Astrocyte (in vitro differentiated cells and primary cell): ENCODE measurements around the gene CAMK1D.

Source experiments
- CTCF ChIP-seq: IDR thresholded peaks from 2 replicates; pipeline ENCODE4 v1.5.1; 2011; ENCODE audit warnings: low read depth, mild to moderate bottlenecking, inconsistent platforms, low read length, moderate library complexity; ENCODE audit not compliant: insufficient read depth
- EZH2 ChIP-seq: IDR thresholded peaks from 2 replicates; pipeline ENCODE4 v1.6.1; 2012; ENCODE audit warnings: mild to moderate bottlenecking, low read length, inconsistent platforms; ENCODE audit not compliant: insufficient read depth

- TF ChIP-seq CTCF (no peak), EZH2 (no peak)
Observed at GRCh38 chr10:12716042-12716441, 366.7 kb downstream of the CAMK1D start.
